ENCODE measurements around the gene KCNH2.

The KCNH2 gene

GRCh38 chr7:151011097-151011409 is 32.9 kb upstream of the KCNH2 start:
- DNase-seq: no peak

GRCh38 chr7:151010307-151011096 is 32.4 kb upstream of the KCNH2 start:
- DNase-seq: no peak

DNA sequence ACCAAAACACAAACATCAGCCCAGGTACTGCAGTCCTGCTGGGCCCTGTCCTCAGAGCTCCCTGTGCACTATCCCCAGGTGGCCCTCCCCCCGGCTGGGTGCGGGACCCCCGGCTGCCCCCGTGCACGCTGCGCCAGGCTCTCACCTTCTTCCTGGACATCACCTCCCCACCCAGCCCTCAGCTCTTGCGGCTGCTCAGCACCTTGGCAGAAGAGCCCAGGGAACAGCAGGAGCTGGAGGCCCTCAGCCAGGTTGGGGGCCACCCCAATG is 31.9 kb upstream of the KCNH2 start:
- no peak for DNase-seq

DNA sequence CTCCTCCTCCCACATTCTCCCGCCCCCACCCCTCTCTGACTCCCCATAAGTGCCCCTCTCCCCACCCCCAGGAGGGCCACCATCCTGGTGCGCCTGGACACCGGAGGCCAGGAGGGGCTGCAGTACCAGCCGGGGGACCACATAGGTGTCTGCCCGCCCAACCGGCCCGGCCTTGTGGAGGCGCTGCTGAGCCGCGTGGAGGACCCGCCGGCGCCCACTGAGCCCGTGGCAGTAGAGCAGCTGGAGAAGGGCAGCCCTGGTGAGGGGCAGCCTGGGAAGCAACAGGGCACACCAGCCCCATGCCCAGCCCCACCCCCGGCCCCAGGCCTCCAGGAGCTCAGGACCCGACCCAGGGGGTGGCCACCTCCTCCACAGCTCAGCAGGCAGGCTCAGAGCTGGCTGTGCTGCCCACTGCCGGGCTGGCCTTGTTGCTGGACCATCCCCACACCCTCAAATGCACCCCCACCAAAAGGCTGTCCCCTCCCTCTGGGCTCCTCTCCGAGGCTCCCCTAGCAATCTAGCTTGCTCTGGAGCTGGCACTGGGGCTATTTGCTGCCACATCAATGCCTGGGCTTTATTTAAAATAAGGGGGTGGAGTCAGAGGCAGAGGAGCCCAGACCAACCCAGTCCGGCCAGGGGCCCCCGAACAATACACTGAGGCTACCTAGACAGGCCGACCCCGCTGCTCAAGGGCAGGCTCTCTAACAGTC is 31.4 kb upstream of the KCNH2 start:
- DNase-seq: no peak

GRCh38 chr7:151008511-151009323 is 30.6 kb upstream of the KCNH2 start:
- no peak for DNase-seq

- no peak for DNase-seq
Observed at GRCh38 chr7:151008143-151008510, 30.0 kb upstream of the KCNH2 start.

GRCh38 chr7:151007469-151007898 is 29.4 kb upstream of the KCNH2 start:
- no peak for DNase-seq

GRCh38 chr7:151006590-151007300 is 28.6 kb upstream of the KCNH2 start:
- DNase-seq: no peak

GRCh38 chr7:151005566-151005965 is 27.4 kb upstream of the KCNH2 start:
- DNase-seq: no peak

GRCh38 chr7:151003572-151003971 is 25.5 kb upstream of the KCNH2 start:
- no peak for DNase-seq

DNA sequence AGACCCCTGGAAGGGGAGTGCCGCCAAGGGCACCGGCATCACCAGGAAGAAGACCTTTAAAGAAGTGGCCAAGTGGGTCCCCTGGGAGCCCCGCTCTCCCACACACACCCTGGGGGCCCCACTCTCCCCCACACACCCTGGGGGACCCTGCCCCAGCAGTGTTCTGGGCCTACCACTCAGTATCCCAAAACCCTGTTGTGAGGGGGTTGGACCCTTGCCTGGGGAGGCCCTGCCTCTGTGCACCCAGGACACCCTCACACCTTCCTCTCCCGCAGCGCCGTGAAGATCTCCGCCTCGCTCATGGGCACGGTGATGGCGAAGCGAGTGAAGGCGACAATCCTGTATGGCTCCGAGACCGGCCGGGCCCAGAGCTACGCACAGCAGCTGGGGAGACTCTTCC is 23.4 kb upstream of the KCNH2 start:
- no peak for DNase-seq

DNA sequence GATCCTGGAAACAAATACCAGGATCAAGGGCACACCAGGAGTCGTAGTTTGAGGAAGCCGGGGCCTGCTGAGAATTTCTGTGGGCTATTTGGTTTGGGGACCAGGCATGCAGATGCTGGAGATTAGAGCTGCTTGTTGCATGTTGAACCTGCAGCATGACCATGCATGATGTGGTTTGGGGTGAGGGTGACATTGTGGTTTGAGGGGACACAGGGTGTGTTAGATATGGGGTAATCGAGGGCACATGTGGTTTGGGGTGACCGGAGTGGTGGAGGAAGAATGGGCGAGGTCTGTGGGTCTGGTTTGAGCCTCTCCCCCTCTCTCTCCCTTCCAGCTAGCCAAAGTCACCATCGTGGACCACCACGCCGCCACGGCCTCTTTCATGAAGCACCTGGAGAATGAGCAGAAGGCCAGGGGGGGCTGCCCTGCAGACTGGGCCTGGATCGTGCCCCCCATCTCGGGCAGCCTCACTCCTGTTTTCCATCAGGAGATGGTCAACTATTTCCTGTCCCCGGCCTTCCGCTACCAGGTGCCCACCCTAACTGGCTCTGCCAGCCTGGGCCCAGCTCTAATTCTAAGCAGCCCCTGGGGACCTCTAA is 22.9 kb upstream of the KCNH2 start:
- no peak for DNase-seq

DNA sequence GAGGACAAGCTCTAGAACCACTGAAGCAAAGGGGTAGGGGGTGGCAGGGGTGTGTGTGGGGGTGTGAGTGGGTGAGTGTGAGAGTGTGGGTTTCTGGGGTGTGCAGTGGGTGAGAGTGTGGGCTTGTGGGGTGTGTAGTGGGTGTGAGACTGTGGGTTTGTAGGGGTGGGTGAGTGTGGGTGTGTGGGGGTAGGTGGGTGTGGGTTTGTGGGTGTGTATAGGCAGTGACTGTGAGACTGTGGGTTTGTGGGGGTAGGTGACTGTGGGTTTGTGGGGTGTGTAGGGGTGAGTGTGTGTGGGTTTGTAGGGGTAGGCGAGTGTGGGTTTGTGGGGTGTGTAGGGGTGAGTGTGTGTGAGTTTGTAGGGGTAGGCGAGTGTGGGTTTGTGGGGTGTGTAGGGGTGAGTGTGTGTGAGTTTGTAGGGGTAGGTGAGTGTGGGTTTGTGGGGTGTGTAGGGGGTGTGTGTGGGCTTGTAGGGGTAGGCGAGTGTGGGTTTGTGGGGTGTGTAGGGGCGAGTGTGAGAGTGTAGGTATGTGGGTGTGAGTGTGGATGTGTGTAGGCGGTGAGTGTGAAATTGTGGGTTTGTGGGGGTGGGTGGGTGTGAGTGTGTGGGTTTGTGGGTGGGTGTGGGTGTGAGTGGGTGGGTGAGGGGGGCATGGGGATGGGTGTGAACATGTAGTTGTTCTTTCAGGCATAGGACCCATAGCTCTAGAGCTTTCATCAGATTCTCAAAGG is 21.5 kb upstream of the KCNH2 start:
- no peak for DNase-seq

DNA sequence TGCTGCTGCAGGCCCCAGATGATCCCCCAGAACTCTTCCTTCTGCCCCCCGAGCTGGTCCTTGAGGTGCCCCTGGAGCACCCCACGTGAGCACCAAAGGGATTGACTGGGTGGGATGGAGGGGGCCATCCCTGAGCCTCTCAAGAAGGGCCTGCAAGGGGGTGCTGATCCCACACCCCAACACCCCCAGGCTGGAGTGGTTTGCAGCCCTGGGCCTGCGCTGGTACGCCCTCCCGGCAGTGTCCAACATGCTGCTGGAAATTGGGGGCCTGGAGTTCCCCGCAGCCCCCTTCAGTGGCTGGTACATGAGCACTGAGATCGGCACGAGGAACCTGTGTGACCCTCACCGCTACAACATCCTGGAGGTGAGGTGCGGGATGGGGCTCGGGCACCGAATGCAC is 20.9 kb upstream of the KCNH2 start:
- no peak for DNase-seq

GRCh38 chr7:150998341-150998740 is 20.2 kb upstream of the KCNH2 start:
- DNase-seq: no peak

DNA sequence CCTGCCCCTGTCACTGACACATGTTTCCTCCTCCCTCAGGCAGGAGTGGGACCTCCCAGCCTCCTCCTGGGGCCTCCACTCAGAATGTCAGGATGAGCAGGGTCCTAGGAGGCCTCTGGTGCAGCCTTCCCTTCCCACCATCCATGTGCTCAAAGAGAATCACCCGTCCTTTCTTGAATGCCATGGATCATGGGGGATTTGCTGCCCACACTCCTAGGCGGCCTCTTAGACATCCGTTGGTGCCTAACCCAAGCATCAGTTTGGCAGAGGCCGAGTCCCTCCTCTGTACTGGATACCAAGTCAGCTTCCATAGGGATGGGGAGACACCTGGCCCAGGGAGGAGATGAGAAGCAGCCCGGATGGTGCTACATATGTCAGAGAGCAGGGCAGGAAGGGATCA is 19.7 kb upstream of the KCNH2 start:
- no peak for DNase-seq

DNA sequence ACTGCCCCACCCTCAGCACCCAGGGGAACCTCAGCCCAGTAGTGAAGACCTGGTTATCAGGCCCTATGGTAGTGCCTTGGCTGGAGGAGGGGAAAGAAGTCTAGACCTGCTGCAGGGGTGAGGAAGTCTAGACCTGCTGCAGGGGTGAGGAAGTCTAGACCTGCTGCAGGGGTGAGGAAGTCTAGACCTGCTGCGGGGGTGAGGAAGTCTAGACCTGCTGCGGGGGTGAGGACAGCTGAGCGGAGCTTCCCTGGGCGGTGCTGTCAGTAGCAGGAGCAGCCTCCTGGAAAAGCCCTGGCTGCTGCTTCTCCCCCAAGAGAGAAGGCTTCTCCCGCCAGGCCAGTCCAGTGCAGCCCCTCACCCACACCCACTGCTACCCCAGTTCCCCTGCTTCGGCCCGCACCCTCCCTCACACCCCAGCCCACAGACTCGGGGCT is 19.0 kb upstream of the KCNH2 start:
- DNase-seq: no peak

- no peak for DNase-seq
Observed at GRCh38 chr7:150996376-150997074, 18.4 kb upstream of the KCNH2 start.

- no peak for DNase-seq
Observed at GRCh38 chr7:150994838-150995510, 16.9 kb upstream of the KCNH2 start.

- no peak for DNase-seq
Observed at GRCh38 chr7:150994141-150994837, 16.2 kb upstream of the KCNH2 start.
